Measurements from ENCODE around the gene PGLYRP3.

The PGLYRP3 gene

GRCh38 chr1:153262462-153263157 lies 50.1 kb downstream of the PGLYRP3 start:
- TF ChIP-seq CTCF (conservative IDR thresholded peaks at IDR 0.05; ENCODE audit: low read depth), result no peak
- CTCF ChIA-PET, result interaction anchor here (0.5 to 1.4 kb wide), 6 partner anchors 11 to 620 kb away, joined by 3 to 5 read pairs (median 3); no protein-coding TSS in a partner anchor
- POLR2A ChIA-PET (ENCODE audit: low non-redundant PET), result no interaction called here
- DNase-seq (ENCODE audit: low spot score), result no peak
- H3K27ac ChIP-seq, result no peak overlapping the region

GRCh38 chr1:153262070-153262366 lies 50.7 kb downstream of the PGLYRP3 start:
- ChIA-PET POLR2A (ENCODE audit: low non-redundant PET) (no interaction called here), CTCF (interaction anchor here (0.6 to 1.4 kb wide), 6 partner anchors 10 to 392 kb away, joined by 3 to 4 read pairs (median 4); no protein-coding TSS in a partner anchor)
- DNase-seq (ENCODE audit: low spot score), result no peak
- TF ChIP-seq CTCF (conservative IDR thresholded peaks at IDR 0.05; ENCODE audit: low read depth), result no peak
- no peak overlapping the region for H3K27ac ChIP-seq

- TF ChIP-seq CTCF (conservative IDR thresholded peaks at IDR 0.05; ENCODE audit: low read depth), result no peak
- ChIA-PET CTCF (interaction anchor here (0.5 to 1.4 kb wide), 7 partner anchors 10 to 392 kb away, joined by 3 to 4 read pairs (median 4); no protein-coding TSS in a partner anchor), POLR2A (ENCODE audit: low non-redundant PET) (no interaction called here)
- no peak overlapping the region for H3K27ac ChIP-seq
- peak; percentile 19 for DNase-seq (ENCODE audit: low spot score)
Measured at GRCh38 chr1:153261281-153262069, 51.3 kb downstream of the PGLYRP3 start.

GRCh38 chr1:153260585-153261280 lies 52.0 kb downstream of the PGLYRP3 start:
- no peak for TF ChIP-seq CTCF (conservative IDR thresholded peaks at IDR 0.05; ENCODE audit: low read depth)
- H3K27ac ChIP-seq, result no peak overlapping the region
- ChIA-PET POLR2A (ENCODE audit: low non-redundant PET) (no interaction called here), CTCF (interaction anchor here (0.5 kb wide), 1 partner anchor 22 kb away, joined by 4 read pairs; no protein-coding TSS in a partner anchor)
- no peak for DNase-seq (ENCODE audit: low spot score)

GRCh38 chr1:153259387-153259786 lies 53.4 kb downstream of the PGLYRP3 start, which contains the start of gene LORICRIN:
Gene LORICRIN, plus strand, starts transcription at chr1:153259687. Its CDS starts 1,263 bp downstream, at chr1:153260950.
- DNase-seq (ENCODE audit: low spot score), result no peak
- TF ChIP-seq CTCF (conservative IDR thresholded peaks at IDR 0.05; ENCODE audit: low read depth), result no peak
- ChIA-PET POLR2A (ENCODE audit: low non-redundant PET) (no interaction called here), CTCF (no interaction called here)
- no peak within 1 kb of the TSS for H3K27ac ChIP-seq

- POLR2A ChIA-PET (ENCODE audit: low non-redundant PET), result no interaction called here
- CTCF ChIA-PET, result interaction anchor here (1.0 kb wide), 1 partner anchor 228 kb away, joined by 3 read pairs; no protein-coding TSS in a partner anchor
- no peak for TF ChIP-seq CTCF (conservative IDR thresholded peaks at IDR 0.05; ENCODE audit: low read depth)
- H3K27ac ChIP-seq, result no peak overlapping the region
- DNase-seq (ENCODE audit: low spot score), result no peak
Measured at GRCh38 chr1:153253693-153254092, 59.1 kb downstream of the PGLYRP3 start.
